Esophagus (tissue), 2 donors: ENCODE data around the gene NNAT. TPM values are rescaled to one million over a fixed set of nuclear protein-coding genes. Genes with fewer than 3 reads are reported as not detected.

Source experiments
- H3K27ac ChIP-seq, 2 donors: one replicate each; pipeline ENCODE4 v1.5.1; 2013; ENCODE audit warnings: low read depth in 2 of 2, mild to moderate bottlenecking in 2 of 2, inconsistent platforms in 1 of 2, low read length in 1 of 2, moderate library complexity in 1 of 2
- H3K27me3 ChIP-seq, 2 donors: one replicate each; pipeline ENCODE4 v1.6.1; 2013; ENCODE audit warnings: low read length in 2 of 2, control low read depth in 1 of 2, mild to moderate bottlenecking in 1 of 2; ENCODE audit not compliant: insufficient read depth in 2 of 2, control insufficient read depth in 1 of 2
- H3K36me3 ChIP-seq, 2 donors: one replicate each; pipeline ENCODE4 v1.6.1; 2013; ENCODE audit warnings: low read length in 1 of 2; ENCODE audit not compliant: control insufficient read depth in 2 of 2, insufficient read depth in 2 of 2
- H3K4me1 ChIP-seq, 2 donors: one replicate each; pipeline ENCODE4 v1.6.1; 2013; ENCODE audit warnings: low read length in 1 of 2; ENCODE audit not compliant: control insufficient read depth in 2 of 2, insufficient read depth in 2 of 2
- H3K4me3 ChIP-seq, 2 donors: one replicate each; pipeline ENCODE4 v1.5.1; 2013; ENCODE audit warnings: low read length in 2 of 2, mild to moderate bottlenecking in 2 of 2, low read depth in 1 of 2, moderate library complexity in 1 of 2
- H3K9me3 ChIP-seq, 2 donors: one replicate each; pipeline ENCODE4 v1.6.1; 2013; ENCODE audit warnings: mild to moderate bottlenecking in 2 of 2, low read depth in 1 of 2, low read length in 1 of 2, moderate library complexity in 1 of 2; ENCODE audit not compliant: control insufficient read depth in 2 of 2, insufficient read depth in 1 of 2
- WGBS, 2 donors: extraction: QIAGEN DNeasy Blood & Tissue Kit; methylation state at CpG; one replicate each; pipeline ENCODE4 v1.1.7; 2013; 5-methylcytosine and 5-hydroxymethylcytosine counted together
- polyA plus RNA-seq, 2 donors: library from polyadenylated mRNA; stranded (reverse); fragments of 200-250 nt; gene quantifications; one replicate each; pipeline ENCODE4 v1.2.3, GENCODE V29; 2013
- donor health status: healthy with polysubstance abuse.
- donor health status: Bipolar disorder and iron deficiency.

Gene NNAT
- polyA plus RNA-seq, 2 donors = 2.5 to 3.8 TPM

DNA sequence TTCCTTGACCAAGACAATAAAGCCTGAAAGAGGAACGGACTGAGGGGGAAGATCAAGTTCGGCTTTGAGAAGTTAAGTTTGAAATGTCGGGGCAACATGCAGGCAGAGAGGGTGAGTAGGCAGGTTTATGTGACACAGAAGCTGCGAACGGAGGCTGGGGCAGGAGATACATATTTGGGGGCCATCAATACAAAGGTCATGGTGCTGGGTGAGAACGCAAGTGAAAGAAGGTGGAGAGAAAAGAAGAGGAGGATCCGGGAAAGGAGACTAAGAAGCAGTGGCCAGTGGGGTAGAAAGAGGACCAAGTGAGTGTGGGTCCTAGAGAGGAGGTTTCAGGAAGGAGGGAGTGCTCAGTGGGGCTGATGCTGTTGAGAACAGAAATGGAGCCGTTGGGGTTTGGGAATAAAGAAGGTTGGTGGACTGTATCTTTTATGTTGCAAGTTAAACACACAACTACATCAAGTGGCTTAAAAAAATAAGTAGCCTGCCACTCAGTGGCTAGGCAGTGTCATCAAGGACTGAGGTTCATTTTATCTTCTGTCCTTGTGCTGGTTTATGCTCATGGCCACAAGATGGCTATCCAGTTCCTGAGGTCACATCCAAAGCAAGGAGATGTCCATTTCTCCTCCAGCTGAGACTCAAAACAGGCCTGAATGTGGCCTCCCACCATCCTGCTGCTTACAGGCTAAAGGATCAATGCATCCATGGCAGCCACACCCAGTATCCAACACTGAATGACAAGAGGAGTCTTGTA, 8.3 kb downstream of the NNAT start:
- no peaks in the 10 kb centered on the region for H3K9me3 ChIP-seq
- H3K36me3 ChIP-seq = no peaks in the 10 kb centered on the region
- H3K4me3 ChIP-seq = no peak overlapping the region
- no peaks in the 10 kb centered on the region for H3K27me3 ChIP-seq
- WGBS, 2 donors = 76 to 77% methylated on average over 8 of the region's 8 CpGs
- H3K27ac ChIP-seq = peak overlapping the region in 1 of 2 donors; percentile 96
- peaks cover 8 to 19% of the 10 kb centered on the region in 2 donors for H3K4me1 ChIP-seq

DNA sequence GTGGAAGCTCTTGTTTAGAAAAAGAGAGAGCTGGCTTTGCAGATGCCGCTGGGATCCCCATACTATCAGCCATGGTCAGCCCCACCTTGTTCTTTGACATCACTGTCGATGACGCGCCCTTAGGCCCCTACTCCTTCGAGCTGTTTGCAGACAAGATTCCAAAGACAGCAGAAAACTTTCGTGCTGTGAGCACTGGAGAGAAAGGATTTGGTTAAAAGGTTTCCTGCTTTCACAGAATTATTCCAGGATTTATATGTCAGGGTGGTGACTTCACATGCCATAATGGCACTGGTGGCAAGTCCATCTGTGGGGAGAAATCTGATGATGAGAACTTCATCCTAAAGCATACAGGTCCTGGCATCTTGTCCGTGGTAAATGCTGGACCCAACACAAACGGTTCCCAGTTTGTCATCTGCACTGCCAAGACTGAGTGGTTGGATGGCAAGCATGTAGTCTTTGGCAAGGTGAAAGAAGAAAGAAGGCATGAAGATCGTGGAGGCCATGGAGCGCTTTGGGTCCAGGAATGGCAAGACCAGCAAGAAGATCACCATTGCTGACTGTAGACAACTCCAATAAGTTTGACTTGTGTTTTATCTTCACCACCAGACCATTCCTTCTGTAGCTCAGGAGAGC, 9.0 kb downstream of the NNAT start:
- no peaks in the 10 kb centered on the region for H3K36me3 ChIP-seq
- H3K4me3 ChIP-seq = no peak overlapping the region
- H3K27ac ChIP-seq = no peak overlapping the region
- no peaks in the 10 kb centered on the region for H3K27me3 ChIP-seq
- peaks cover 8 to 12% of the 10 kb centered on the region in 2 donors for H3K4me1 ChIP-seq
- WGBS, 2 donors = 82 to 83% methylated on average over 10 of the region's 10 CpGs
- no peaks in the 10 kb centered on the region for H3K9me3 ChIP-seq

DNA sequence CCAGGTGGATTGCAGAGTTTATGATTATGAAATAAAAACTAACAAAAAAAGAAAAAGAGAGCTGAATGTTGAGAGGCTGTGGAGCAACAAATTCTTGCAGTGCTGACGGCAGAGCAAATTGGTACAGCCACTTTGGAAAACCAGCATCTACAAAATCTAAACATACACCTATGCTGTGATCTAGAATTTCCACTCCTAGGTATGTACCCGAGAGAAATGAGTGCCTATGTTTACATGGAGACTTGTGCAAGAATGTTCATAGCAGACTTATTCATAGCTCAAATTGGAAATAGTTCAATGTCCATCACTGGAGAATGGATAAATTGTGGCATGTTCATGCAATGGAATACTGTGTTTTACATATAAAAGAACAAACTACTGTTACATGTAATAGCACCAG, 9.6 kb downstream of the NNAT start:
- no peaks in the 10 kb centered on the region for H3K36me3 ChIP-seq
- H3K4me1 ChIP-seq = peaks cover 2 to 8% of the 10 kb centered on the region in 2 donors
- no peak overlapping the region for H3K27ac ChIP-seq
- 67 to 75% methylated on average over 2 of the region's 2 CpGs for WGBS, 2 donors
- H3K27me3 ChIP-seq = no peaks in the 10 kb centered on the region
- no peaks in the 10 kb centered on the region for H3K9me3 ChIP-seq
- H3K4me3 ChIP-seq = no peak overlapping the region

DNA sequence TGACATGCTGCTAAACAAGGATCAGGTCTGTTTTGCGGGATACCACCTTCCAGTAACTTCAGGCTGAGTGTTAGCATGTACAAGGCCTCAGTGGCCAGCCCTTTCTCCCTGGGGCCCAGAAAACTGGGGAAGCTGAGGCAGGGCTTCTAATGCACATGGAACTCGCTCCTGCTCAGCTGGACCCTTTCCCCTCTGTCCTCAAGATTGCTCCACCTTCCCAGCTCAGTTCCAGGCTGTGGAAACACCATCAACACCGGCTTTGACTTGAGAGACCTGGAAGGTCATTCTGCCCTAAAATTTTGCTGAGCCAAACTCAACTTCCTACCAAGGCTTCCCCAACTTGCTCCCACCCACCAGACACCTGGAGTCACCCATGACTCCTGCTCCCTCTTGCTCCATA, 10.8 kb downstream of the NNAT start:
- no peaks in the 10 kb centered on the region for H3K9me3 ChIP-seq
- H3K4me3 ChIP-seq = no peak overlapping the region
- H3K27me3 ChIP-seq = no peaks in the 10 kb centered on the region
- WGBS, 2 donors = 86 to 87% methylated on average over 3 of the region's 3 CpGs
- H3K36me3 ChIP-seq = no peaks in the 10 kb centered on the region
- peaks cover 0 to 8% of the 10 kb centered on the region in 2 donors for H3K4me1 ChIP-seq
- H3K27ac ChIP-seq = no peak overlapping the region

DNA sequence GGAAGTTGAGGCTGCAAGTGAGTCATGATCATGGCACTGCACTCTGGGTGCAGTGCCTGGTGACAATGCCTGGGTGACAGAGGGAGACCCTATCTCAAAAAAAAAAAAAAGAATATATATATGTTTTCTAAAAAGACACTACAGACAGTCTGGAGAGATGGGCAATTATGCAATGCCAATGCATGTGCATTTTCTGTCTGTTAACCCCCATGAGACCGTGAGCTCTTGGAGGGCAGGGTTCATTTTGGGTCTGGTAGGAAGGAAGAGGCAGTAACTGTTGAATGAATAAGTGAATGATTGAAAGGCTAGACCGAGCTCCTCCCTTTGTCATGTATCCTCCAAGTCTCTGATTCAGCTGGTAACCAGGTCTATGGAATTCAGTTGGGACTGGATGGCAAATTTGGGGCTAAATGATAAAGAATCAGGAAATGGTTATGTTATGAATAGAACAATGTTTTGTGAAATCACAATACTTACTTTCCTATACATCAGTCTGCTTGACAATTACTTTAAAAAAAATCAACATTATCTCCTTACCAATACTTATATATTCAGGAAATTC, 12.2 kb downstream of the NNAT start:
- Histone ChIP-seq H3K27ac (no peak overlapping the region), H3K27me3 (no peaks in the 10 kb centered on the region), H3K36me3 (no peaks in the 10 kb centered on the region), H3K4me1 (peaks cover 0 to 8% of the 10 kb centered on the region in 2 donors), H3K4me3 (no peak overlapping the region), H3K9me3 (no peaks in the 10 kb centered on the region)
- 76 to 86% methylated on average over 2 of the region's 2 CpGs for WGBS, 2 donors

DNA sequence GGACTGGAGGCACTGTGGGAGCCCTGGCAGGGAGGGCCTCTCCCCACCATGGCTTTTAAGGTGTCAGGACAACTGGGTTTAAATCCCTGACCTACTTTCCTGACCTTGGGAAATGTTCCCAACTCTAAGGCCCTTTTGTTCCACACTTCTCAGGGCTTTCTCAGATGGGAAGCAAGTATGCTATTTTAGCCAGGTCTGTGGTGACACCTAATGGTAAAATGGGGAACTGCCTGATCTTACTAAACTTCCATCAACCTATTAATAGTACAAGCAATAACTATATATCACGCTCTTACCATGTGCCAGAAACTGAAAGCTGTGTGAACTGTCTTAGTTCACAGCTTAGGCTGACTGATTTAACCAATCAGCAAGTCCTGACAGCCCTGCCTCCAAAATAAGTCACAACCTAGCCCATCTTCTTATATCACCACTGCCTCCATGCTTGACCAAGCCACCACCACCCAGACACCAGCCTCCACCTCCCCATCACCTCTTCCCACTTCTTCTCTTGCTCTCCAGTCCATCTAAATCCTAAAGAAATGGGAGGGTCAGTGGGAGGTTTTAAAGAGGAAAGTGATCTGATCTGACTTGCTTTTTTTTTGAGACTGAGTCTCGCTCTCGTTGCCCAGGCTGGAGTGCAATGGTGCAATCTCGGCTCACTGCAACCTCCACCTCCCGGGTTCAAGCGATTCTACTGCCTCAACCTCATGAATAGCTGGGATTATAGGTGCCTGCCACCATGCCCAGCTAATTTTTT, 13.5 kb downstream of the NNAT start:
- peak overlapping the region in 1 of 2 donors; percentile 28 for H3K27ac ChIP-seq
- 68 to 71% methylated on average over 6 of the region's 6 CpGs for WGBS, 2 donors

DNA sequence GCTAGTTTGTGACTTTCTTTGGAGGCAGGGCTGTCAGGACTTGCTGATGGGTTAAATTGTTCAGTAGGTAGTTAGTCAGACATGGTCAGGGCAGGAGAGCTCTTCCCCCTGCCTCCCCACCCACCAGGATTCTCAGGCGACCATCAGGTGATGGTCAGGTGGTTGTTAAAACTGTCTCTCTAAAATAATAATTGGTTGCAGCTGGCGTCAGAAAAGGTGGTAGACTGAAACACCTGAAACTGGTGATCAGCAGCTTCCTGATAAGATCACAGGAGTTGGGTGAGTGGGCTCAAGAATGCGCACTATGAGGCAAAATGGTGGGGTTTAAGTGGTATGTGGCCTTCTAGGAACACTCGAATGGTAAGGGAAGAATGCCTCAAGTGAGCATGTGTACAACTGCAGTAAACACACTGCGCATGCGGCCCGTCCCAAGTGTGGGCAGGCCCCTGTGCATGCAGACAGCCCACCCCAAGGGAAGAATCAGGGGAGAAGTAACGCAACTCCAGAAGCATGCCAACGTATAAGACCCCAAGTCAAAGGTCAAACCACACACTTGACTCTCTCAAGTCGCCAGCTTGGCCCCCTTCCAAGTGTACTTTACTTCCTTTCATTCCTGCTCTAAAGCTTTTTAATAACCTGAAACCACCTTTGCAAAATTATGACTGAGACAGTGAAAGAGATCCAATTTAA, 14.5 kb downstream of the NNAT start:
- Histone ChIP-seq H3K4me1 (no peaks in the 10 kb centered on the region), H3K27me3 (no peaks in the 10 kb centered on the region), H3K4me3 (no peak overlapping the region), H3K36me3 (no peaks in the 10 kb centered on the region), H3K9me3 (no peaks in the 10 kb centered on the region), H3K27ac (no peak overlapping the region)
- WGBS, 2 donors = 60 to 66% methylated on average over 10 of the region's 10 CpGs

More for the DNA sequence above, 13.5 kb downstream of the NNAT start:
- Histone ChIP-seq H3K4me1 (peaks cover 0 to 2% of the 10 kb centered on the region in 2 donors), H3K4me3 (no peak overlapping the region), H3K9me3 (no peaks in the 10 kb centered on the region), H3K27me3 (no peaks in the 10 kb centered on the region), H3K36me3 (no peaks in the 10 kb centered on the region)

DNA sequence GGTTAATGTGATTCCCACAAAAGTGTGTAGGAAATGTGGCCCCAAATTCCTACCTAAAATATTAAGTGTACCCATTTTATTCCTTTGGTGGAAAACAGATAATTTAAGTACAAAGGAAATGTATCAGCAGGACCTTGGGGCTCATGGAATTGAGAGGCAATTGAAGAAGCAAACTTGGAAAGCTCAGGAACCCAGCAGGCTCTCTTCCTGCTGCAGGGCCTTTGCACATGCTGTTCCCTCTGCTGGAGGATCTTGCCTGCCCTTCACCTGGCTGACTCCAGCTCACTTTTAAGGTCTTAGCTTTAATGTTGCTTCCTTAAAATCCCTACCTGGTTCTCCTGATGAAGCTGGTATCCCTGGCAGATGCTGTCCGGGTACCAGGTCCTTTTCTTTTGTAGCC, 16.5 kb downstream of the NNAT start:
- H3K4me3 ChIP-seq = no peak overlapping the region
- H3K4me1 ChIP-seq = no peaks in the 10 kb centered on the region
- no peaks in the 10 kb centered on the region for H3K9me3 ChIP-seq
- no peaks in the 10 kb centered on the region for H3K36me3 ChIP-seq
- no peaks in the 10 kb centered on the region for H3K27me3 ChIP-seq
- no peak overlapping the region for H3K27ac ChIP-seq
- WGBS, 2 donors = 90 to 94% methylated on average over 1 of the region's 1 CpG

DNA sequence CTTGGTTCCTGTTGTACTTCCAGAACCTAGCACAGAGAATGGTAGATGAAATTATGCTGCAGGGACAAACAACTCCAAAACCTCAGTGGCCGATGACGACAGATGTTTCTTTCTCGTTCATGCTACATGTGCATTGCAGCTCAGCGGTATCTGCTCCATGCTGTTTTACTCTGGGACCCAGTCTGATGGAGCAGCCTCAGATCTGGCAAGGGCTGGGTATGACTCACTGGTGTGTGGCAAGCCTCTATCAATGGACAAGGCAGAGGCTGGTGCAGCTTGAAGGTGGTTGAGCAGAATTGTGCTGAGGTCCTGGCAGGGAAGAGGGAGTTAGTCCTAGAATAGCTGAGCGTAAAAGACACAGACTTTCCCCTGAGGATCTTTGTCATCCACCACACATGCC, 17.0 kb downstream of the NNAT start:
- WGBS, 2 donors = 81 to 87% methylated on average over 5 of the region's 5 CpGs
- Histone ChIP-seq H3K36me3 (no peaks in the 10 kb centered on the region), H3K27me3 (no peaks in the 10 kb centered on the region), H3K9me3 (no peaks in the 10 kb centered on the region), H3K4me1 (no peaks in the 10 kb centered on the region), H3K27ac (no peak overlapping the region), H3K4me3 (no peak overlapping the region)
